Uterus (tissue), 2 donors: ENCODE data around the gene CACNB4.

Experiments
- CTCF ChIP-seq, 4 experiments: fragments of 200-600 bp in 2 of 4; fragments of 450-650 bp in 2 of 4; sonication (generic) in 2 of 4; IDR thresholded peaks; one replicate each; pipeline ENCODE4 v1.5.1; 2016 to 2019; ENCODE audit warnings: antibody characterized with exemption in 4 of 4, mild to moderate bottlenecking in 2 of 4, moderate library complexity in 1 of 4
- POLR2A ChIP-seq, 2 donors: fragments of 450-650 bp; IDR thresholded peaks; one replicate each; pipeline ENCODE4 v1.6.1; 2016; ENCODE audit warnings: antibody characterized with exemption in 2 of 2, mild to moderate bottlenecking in 1 of 2, moderate library complexity in 1 of 2

GRCh38 chr2:151872463-151872862, 226.4 kb downstream of the CACNB4 start:
- TF ChIP-seq CTCF (IDR thresholded peaks at IDR 0.05) (no peak), POLR2A (IDR thresholded peaks at IDR 0.05) (no peak)
